AG04450 (cell line): ENCODE data around the gene SLC35F3. TPM values are rescaled to one million over a fixed set of nuclear protein-coding genes. Genes with fewer than 3 reads are reported as not detected.

Source experiments
- CTCF ChIA-PET: fragments of 300-600, 350-600 bp; formaldehyde crosslinking; extraction: SDS; loops from one replicate; lab custom pipeline; 2022; ENCODE audit warnings: antibody characterized with exemption, inconsistent platforms; lab: Charles Lee
- POLR2A ChIA-PET: fragments of 350-600 bp; formaldehyde crosslinking; extraction: SDS; loops from one replicate; lab custom pipeline; 2021; ENCODE audit warnings: antibody characterized with exemption, inconsistent platforms; lab: Yijun Ruan, JAX
- DNase-seq: peaks from one replicate; pipeline ENCODE4 v3.0.0-alpha.2; 2011; ENCODE audit warnings: low read depth, low spot score
- H3K27ac ChIP-seq: one replicate; pipeline ENCODE4 v1.5.1; 2012; ENCODE audit warnings: low read depth, low read length, control low read depth
- H3K27me3 ChIP-seq: one replicate; pipeline ENCODE4 v1.6.0; 2012; ENCODE audit warnings: low read length; ENCODE audit not compliant: control insufficient read depth, insufficient read depth
- H3K4me3 ChIP-seq: 2 replicates; pipeline ENCODE4 v1.5.1; 2011; ENCODE audit warnings: mild to moderate bottlenecking, low read depth, low read length, control low read depth
- H3K9me3 ChIP-seq: 2 replicates; pipeline ENCODE4 v1.5.1; 2012; ENCODE audit warnings: low read length; ENCODE audit not compliant: control insufficient read depth, insufficient read depth
- polyA plus RNA-seq: library from polyadenylated mRNA; depleted of rRNA; stranded (reverse); fragments of >200 nt; gene quantifications from 2 replicates; pipeline ENCODE4 v1.2.3, GENCODE V29; 2011
- TF ChIP-seq, protein P1 (sequence below): IDR thresholded peaks from 2 replicates; pipeline ENCODE4 v1.5.1; 2011; ENCODE audit warnings: low read depth, low read length, control low read depth, inconsistent platforms

The SLC35F3 gene
- polyA plus RNA-seq, 1 experiment: 0.04 TPM

DNA sequence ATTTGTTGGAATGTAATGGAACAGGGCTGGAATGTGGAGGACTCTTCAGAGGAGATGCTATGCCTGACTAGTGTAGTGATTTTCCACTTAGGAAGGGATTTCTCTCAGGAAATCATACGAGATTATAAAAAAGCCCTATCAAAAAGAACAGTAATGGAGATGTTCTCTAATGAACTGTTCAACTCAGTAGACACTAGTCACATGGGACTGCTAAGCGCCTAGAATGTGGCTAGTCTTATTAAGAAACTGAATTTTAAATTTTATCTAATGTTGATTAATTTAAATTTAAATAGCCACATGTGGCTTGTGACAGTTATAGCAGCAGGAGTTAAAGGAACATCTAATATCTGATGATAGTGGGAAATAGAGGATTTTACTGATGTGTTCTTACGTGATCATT is 94.0 kb downstream of the SLC35F3 start:
- Histone ChIP-seq H3K27me3 (no peaks in the 10 kb centered on the region), H3K27ac (no peak overlapping the region), H3K4me3 (no peak overlapping the region), H3K9me3 (peaks cover 7% of the 10 kb centered on the region; the same call in 1 of the 2 replicates)
- DNase-seq: no peak
- CTCF ChIA-PET: no interaction called here
- TF ChIP-seq, protein P1, sequence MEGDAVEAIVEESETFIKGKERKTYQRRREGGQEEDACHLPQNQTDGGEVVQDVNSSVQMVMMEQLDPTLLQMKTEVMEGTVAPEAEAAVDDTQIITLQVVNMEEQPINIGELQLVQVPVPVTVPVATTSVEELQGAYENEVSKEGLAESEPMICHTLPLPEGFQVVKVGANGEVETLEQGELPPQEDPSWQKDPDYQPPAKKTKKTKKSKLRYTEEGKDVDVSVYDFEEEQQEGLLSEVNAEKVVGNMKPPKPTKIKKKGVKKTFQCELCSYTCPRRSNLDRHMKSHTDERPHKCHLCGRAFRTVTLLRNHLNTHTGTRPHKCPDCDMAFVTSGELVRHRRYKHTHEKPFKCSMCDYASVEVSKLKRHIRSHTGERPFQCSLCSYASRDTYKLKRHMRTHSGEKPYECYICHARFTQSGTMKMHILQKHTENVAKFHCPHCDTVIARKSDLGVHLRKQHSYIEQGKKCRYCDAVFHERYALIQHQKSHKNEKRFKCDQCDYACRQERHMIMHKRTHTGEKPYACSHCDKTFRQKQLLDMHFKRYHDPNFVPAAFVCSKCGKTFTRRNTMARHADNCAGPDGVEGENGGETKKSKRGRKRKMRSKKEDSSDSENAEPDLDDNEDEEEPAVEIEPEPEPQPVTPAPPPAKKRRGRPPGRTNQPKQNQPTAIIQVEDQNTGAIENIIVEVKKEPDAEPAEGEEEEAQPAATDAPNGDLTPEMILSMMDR: no peak
- POLR2A ChIA-PET: no interaction called here

GRCh38 chr1:233998891-233999290 is 94.4 kb downstream of the SLC35F3 start:
- CTCF ChIA-PET: no interaction called here
- H3K27ac ChIP-seq: no peak overlapping the region
- POLR2A ChIA-PET: no interaction called here

DNA sequence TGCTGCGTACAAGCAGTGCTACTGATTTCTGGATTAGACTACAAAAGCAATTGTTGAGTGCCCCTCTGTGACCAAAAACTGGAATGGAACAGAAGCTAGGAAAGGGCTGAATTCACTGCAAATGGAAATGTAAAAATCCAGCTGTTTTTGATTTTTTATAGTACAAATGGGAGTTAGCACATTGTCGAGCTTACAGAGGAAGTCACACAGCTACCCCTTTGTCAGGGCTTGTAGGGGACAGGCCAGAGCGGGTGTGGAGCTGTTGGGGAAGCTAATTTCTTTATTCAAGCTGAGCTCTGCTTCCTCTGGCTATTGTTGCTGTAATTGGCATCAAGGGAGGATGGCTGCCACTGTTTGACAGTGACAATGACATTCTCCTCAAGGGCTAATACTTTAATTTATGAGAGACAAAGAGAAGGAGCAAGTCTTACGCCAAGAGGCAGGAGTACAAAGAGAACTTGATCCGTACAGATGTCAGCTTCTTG is 96.1 kb downstream of the SLC35F3 start:
- no peak for DNase-seq
- TF ChIP-seq, protein P1: no peak
- ChIA-PET POLR2A (no interaction called here), CTCF (no interaction called here)
- H3K27me3 ChIP-seq: no peaks in the 10 kb centered on the region
- peaks cover 7% of the 10 kb centered on the region; the same call in 1 of the 2 replicates for H3K9me3 ChIP-seq
- H3K4me3 ChIP-seq: no peak overlapping the region
- H3K27ac ChIP-seq: no peak overlapping the region

More at GRCh38 chr1:233998891-233999290, 94.4 kb downstream of the SLC35F3 start:
- TF ChIP-seq, protein P1: no peak
- DNase-seq: no peak
- Histone ChIP-seq H3K4me3 (no peak overlapping the region), H3K9me3 (peaks cover 7% of the 10 kb centered on the region; the same call in 1 of the 2 replicates), H3K27me3 (no peaks in the 10 kb centered on the region)

GRCh38 chr1:234001817-234002216 is 97.3 kb downstream of the SLC35F3 start:
- no peak for DNase-seq
- POLR2A ChIA-PET: no interaction called here
- H3K27me3 ChIP-seq: no peaks in the 10 kb centered on the region
- peaks cover under 1% of the 10 kb centered on the region; the same call in 1 of the 2 replicates for H3K9me3 ChIP-seq
- CTCF ChIA-PET: no interaction called here
- TF ChIP-seq, protein P1: no peak
- H3K27ac ChIP-seq: no peak overlapping the region
- no peak overlapping the region for H3K4me3 ChIP-seq

DNA sequence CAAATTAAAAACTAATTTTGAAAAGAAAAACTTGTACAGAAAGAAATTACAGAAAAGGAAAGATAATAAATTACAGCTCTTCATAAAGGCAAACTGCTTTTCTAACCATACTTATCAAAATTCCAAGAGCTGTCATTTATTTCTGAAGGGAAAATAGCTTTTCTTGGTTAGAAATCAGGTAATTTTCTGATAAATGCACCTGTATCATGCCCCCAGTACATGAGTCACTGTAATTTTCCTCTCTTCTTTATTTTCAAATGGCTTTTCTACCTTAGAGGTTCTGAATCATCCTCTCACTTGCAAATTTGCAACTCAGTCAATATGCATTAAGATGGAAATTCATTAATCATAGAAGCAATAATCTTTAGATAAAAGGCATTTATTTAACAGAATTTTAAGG is 100.1 kb downstream of the SLC35F3 start:
- POLR2A ChIA-PET: no interaction called here

More for the DNA sequence above, 100.1 kb downstream of the SLC35F3 start:
- CTCF ChIA-PET: no interaction called here
- no peak for DNase-seq
- TF ChIP-seq, protein P1: no peak
- Histone ChIP-seq H3K27ac (no peak overlapping the region), H3K9me3 (no peaks in the 10 kb centered on the region; the same call in 1 of the 2 replicates), H3K27me3 (no peaks in the 10 kb centered on the region), H3K4me3 (no peak overlapping the region)
